Measurements from ENCODE around the gene RND3.

DNA sequence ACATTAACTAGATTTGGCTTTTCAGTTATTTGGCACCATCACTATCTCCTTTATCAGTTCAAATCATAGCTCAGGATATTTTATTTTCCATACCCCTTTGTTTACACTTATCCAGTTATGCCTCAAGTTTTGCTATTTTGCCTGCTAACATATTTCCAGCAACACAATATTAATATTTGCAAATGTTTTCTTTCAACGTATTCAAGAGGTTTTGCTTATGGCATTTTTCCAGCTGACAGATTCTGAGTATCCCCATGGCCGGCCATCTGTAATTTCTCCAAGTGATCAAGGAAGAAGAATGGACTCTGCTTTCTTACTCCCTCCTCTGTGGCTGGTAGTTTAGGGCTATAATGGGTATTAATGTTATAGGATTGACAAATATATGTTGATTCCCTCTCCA, 49.4 kb downstream of the RND3 start:
- TF ChIP-seq POLR2A (IDR thresholded peaks at IDR 0.05) = no peak
- TF ChIP-seq, protein P1, sequence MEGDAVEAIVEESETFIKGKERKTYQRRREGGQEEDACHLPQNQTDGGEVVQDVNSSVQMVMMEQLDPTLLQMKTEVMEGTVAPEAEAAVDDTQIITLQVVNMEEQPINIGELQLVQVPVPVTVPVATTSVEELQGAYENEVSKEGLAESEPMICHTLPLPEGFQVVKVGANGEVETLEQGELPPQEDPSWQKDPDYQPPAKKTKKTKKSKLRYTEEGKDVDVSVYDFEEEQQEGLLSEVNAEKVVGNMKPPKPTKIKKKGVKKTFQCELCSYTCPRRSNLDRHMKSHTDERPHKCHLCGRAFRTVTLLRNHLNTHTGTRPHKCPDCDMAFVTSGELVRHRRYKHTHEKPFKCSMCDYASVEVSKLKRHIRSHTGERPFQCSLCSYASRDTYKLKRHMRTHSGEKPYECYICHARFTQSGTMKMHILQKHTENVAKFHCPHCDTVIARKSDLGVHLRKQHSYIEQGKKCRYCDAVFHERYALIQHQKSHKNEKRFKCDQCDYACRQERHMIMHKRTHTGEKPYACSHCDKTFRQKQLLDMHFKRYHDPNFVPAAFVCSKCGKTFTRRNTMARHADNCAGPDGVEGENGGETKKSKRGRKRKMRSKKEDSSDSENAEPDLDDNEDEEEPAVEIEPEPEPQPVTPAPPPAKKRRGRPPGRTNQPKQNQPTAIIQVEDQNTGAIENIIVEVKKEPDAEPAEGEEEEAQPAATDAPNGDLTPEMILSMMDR (IDR thresholded peaks at IDR 0.05 in 4 of 5, conservative IDR thresholded peaks at IDR 0.05 in 1 of 5) = no peak

Data from gastrocnemius medialis (tissue), 4 donors.